GM21515 (cell line): ENCODE results near the gene GNG7.
"Not testable (repeated sequence)": the region's sequence is repeated elsewhere in the genome, so short reads cannot be mapped to it uniquely, and the experiment has no call there.

Experiments
- ATAC-seq: cut with Tn5 transposase; IDR thresholded peaks from one replicate; pipeline ENCODE4 v1.9.1; 2021; ENCODE audit not compliant: unreplicated experiment

The GNG7 gene

DNA sequence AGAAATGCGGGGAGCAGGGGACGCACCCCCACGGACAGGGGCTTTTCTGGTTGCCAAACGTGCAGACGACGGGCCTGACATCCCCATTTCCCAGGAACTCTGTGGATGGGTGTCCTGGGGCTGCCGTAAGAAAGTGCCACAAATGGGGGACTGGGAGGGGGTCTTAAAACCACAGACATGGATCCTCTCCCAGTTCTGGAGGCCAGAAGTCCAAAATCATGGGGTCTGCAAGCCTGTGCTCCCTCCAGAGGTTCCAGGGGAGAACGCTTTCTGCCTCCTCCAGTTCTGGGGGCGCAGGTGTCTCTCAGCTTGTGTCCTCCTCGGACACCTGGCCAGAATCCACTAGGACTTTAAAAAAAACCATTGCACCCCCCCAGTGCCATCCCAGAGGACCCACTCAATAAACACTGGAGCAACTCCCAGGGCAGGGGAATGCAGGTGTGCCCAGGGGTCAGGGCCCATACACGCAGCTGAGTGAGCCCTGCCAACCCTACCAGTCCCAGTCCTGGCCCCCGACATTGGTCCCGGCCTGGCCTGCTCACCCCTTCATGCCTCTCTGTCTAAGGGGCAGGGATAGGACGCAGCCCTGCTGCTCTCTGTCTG is 122.7 kb downstream of the GNG7 start:
- ATAC-seq = no peak

- ATAC-seq = no peak
These were observed 123.4 kb downstream of the GNG7 start for GRCh38 chr19:2578901-2579677.

- no peak for ATAC-seq
These were observed 124.1 kb downstream of the GNG7 start for GRCh38 chr19:2578391-2578890.

DNA sequence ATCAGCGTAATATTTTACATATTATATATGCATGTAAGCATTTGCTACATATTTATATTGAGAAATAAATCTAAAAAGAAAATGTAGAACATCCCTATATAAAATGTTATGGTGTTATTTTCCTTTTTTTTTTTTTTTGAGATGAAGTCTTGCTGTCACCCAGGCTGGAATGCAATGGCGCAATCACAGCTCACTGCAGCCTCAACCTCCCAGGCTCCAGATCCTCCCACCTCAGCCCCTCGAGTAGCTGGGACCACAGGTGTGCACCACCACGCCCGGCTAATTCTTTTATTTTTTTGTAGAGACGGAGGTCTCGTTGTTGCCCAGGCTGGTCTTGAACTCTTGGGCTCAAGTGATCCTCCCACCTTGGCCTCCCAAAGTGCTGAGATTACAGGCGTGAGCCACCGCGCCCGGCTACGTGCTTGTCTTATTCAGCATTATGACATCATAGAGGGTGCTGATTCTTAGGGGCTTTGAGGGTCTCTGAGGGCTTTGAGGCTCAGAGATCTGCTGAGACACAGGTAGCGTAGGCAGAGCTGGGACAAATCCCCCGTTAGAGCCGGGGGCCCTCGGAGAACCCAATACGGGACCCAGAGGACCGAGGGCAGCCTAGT is 124.7 kb downstream of the GNG7 start:
- no peak for ATAC-seq

DNA sequence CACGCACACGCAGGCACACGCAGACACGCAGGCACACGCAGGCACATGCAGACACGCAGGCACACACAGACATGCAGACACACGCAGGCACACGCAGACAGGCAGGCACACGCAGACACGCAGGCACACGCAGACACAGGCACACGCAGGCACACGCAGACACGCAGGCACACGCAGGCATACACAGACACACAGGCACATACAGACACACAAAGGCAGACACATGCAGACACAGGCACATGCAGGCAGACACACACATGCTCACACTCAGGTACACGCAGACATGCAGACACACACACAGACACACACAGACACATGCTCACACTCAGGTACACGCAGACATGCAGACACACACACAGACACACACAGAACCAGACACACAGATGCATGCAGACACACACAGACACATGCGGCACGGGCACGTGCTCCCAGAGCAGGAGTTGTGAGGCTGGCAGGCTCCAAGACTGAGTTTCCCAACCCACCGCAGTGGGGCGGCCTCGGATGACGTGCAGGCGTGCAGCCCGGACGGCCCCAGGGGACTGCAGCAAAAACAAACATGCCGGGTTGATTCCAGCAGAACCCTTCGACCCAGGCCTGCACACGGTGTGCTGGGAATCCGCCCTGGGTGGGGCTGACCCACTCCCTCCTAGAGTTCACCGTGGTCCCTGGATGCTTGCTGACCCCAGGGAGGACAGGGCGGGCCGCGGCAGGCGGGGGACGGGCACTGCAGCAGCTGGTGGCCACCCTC is 126.6 kb downstream of the GNG7 start:
- no peak for ATAC-seq

GRCh38 chr19:2574971-2575630 is 127.4 kb downstream of the GNG7 start:
- ATAC-seq = no peak

DNA sequence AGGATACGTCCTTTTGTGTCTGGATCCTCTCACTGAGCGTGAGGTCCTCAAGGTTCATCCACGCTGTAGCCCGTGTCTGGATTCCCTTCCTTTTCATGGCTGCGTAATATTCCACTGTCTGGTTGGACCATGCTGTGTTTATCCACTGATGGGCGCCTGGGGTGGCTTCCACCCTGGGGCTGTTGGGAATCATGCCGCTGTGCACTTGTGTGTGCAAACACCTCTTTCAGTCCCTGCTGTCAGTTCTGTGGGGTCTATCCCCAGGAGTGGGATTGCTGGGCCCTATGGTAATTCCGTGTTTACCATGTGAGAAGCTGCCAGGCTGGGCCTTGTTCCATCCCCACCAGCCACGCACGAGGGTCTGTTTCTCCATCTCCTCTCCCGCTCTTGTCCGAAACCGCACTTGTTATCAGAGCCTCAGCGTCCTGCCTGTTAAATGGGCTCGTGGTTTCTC is 128.0 kb downstream of the GNG7 start:
- ATAC-seq = no peak

GRCh38 chr19:2573916-2574315 is 128.6 kb downstream of the GNG7 start:
- no peak for ATAC-seq

DNA sequence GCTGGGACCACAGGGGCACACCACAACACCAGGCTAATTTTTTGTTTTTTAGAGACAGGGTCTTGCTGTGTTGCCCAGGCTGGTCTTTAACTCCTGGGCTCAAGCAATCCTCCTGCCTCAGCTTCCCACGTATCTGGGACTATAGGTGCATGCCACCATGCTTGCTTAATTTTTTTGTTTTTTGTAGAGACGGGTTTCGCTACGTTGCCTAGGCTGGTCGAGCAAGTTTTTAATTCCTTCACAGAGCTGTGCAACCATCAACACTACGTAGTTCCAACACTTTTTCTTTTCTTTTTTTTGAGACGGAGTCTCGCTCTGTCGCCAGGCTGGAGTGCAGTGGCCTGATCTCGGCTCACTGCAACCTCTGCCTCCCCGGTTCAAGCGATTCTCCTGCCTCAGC is 130.3 kb downstream of the GNG7 start:
- not testable (repeated sequence) for ATAC-seq

- ATAC-seq = no peak
These were observed 132.7 kb downstream of the GNG7 start for GRCh38 chr19:2569596-2570465.

DNA sequence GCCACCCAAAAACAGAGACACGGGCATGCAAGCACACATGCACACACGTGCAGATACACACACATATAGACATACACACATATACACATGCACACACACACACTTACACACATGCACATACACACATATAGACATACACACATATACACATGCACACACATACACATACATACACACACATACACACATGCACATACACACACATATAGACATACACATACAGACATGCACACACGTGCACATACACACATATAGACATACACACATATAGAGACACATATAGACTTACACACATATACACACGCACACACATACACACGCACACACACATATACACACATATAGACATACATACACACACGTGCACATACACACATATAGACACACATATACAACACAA is 134.5 kb downstream of the GNG7 start:
- ATAC-seq = no peak

- ATAC-seq = no peak
These were observed 134.9 kb downstream of the GNG7 start for GRCh38 chr19:2567580-2567979.

- not testable (repeated sequence) for ATAC-seq
These were observed 138.9 kb downstream of the GNG7 start for GRCh38 chr19:2563546-2563945.

- ATAC-seq = peak; percentile 67
These were observed 140.6 kb downstream of the GNG7 start for GRCh38 chr19:2561895-2562294.

DNA sequence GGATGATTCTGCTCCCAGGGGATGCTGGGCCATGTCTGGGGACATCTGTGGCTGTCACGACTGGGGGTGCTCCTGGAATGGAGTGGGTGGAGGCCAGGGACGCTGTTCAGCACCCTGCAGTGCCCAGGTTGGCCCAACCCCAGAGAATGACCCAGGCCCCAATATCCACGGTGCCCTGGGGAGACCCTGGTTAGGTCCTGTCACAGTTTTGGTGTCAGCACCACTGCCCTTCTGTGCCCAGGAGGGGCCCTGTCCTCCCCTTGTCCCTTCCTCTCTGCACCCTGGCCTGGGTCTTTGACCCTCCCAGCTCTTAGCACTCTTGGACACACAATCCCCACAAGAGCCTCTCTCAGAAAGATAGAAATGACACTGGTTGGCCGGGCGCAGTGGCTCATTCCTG is 141.3 kb downstream of the GNG7 start:
- ATAC-seq = no peak

DNA sequence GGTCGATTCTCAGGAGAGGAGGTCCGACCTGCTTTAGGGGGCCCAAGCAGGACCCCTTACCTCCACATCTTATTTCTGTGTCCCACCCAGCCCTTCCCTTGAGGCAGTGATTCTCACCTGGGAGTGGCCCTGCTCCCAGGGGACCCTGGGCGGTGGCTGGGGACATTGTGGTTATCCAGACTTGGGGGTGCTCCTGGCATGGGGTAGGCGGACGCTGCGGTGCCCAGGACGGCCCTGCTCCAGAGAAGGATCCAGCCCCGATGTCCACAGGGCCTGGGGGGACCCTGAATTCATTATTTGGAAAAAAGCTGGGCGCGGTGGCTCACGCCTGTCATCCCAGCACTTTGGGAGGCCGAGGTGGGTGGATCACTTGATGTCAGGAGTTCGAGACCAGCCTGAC is 142.1 kb downstream of the GNG7 start:
- no peak for ATAC-seq

DNA sequence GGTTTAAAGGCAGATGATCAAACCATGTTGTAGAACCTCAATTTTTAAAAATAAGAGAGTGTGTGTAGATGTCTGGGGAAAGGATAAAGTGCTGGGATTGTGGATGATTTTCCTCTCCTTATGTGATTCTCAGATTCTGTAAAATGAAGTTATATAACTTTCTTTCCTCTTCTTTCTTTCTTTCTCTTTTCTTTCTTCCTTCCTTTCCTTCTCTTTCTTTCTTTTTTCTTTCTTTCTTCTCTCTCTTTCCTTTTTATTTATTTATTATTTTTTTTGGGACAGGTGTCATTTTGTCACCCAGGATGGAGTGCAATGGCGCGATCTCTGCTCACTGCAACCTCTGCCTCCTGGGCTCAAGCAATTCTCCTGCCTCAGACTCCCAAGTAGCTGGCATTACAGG is 144.0 kb downstream of the GNG7 start:
- no peak for ATAC-seq

DNA sequence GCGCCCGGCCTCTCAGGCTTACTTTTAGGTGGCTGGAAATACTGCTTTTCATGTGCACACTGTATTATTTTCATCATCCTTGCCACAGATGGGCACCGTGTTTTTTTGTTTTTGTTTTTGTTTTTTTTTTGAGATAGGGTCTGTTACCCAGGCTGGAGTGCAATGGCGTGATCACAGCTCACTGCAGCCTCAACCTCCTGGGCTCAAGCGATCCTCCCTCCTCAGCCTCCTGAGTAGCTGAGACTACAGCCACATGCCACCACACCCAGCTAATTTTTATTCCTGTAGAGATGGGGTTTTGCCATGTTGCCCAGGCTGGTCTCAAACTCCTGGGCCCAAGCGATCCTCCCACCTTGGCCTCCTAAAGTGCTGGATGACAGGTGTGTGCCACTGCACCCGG is 144.4 kb downstream of the GNG7 start:
- ATAC-seq = not testable (repeated sequence)

DNA sequence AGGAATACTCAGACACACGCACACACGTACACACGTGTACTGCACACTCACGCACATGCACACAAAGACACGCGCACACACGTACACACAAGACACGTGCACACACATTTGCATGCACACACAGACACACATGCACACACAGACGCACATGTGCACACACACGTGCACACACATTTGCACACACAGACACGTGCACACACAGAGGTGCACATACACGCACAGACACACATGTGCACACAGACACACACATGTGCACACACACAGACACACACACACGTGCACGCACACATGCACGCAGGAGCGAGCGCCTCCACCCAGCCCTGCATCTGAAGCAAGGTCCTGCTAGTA is 145.4 kb downstream of the GNG7 start:
- ATAC-seq = no peak
